ENCODE measurements around the gene BMS1.
"Not testable (repeated sequence)": the region's sequence is repeated elsewhere in the genome, so short reads cannot be mapped to it uniquely, and the experiment has no call there.

The BMS1 gene

DNA sequence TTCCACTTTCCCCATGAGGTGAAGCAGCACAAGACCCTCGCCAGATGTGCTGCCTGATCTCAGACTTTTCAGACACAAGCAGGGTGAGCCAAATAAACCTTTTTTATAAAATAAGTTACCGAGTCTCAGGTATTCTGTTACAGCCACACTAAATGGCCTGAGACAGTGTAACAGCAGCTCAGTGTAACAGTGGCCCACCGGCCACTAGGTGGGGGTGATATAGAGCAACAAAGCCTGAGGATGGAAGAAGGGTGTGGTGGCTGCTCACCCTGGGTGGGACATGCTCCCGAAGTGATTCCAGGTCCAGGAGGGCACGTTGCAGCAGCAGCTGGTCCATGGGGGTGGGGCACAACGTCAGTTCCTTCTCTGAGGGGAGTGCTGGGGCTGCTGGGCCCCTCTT, 44.6 kb downstream of the BMS1 start:
- H2BK15ac ChIP-seq (ENCODE audit: low read depth, poor library complexity, severe bottlenecking), result no peak overlapping the region
- DNase-seq, result no peak
- no peak overlapping the region for H3K14ac ChIP-seq (ENCODE audit: low read length in 2 of 2)
- H2BK5ac ChIP-seq (ENCODE audit: low read depth, low read length, poor library complexity, severe bottlenecking), result no peak overlapping the region
- no peak overlapping the region for H2BK120ac ChIP-seq (ENCODE audit: low read depth, low read length)
- no peak overlapping the region for H2AK5ac ChIP-seq (ENCODE audit: low read length, severe bottlenecking)
- H3K9me3 ChIP-seq (ENCODE audit: control insufficient read depth, low read length), result peaks cover 6% of the 10 kb centered on the region
- H3K18ac ChIP-seq (ENCODE audit: low read depth in 1 of 2, low read length in 2 of 2), result no peak overlapping the region
- H3K79me1 ChIP-seq (replicated peaks; ENCODE audit: low read length, poor library complexity, severe bottlenecking), result peaks cover 14% of the 10 kb centered on the region
- 64% methylated on average over 5 of the region's 6 CpGs for WGBS
- H3K27ac ChIP-seq (ENCODE audit: low read length, poor library complexity, severe bottlenecking), result no peak overlapping the region
- H3K36me3 ChIP-seq (ENCODE audit: control insufficient read depth in 1 of 2, insufficient read depth in 2 of 2, low read depth in 1 of 2, low read length in 2 of 2), result peaks cover 47 to 70% of the 10 kb centered on the region in 2 experiments
- H3K4me3 ChIP-seq (ENCODE audit: insufficient read depth in 1 of 2, low read depth in 1 of 2, low read length in 2 of 2), result no peak overlapping the region
- no peak overlapping the region for H3K4ac ChIP-seq (ENCODE audit: low read depth in 1 of 2, low read length in 2 of 2)
- no peak overlapping the region for H3K9ac ChIP-seq (ENCODE audit: low read length)
- no peak overlapping the region for H3K23ac ChIP-seq (ENCODE audit: low read length in 2 of 2)
- no peaks in the 10 kb centered on the region for H3K27me3 ChIP-seq (ENCODE audit: control insufficient read depth in 1 of 2, insufficient read depth in 1 of 2, low read length in 2 of 2)
- peaks cover 3% of the 10 kb centered on the region for H3K4me1 ChIP-seq (ENCODE audit: control insufficient read depth, insufficient read depth, low read depth, low read length)
- H2AFZ ChIP-seq (ENCODE audit: low read depth, low read length), result no peak overlapping the region
- H4K91ac ChIP-seq (ENCODE audit: low read length), result no peak overlapping the region
- no peak overlapping the region for H3K4me2 ChIP-seq (ENCODE audit: low read length, poor library complexity, severe bottlenecking)
- no peak overlapping the region for H2BK12ac ChIP-seq (ENCODE audit: low read length in 2 of 2)
- no peak overlapping the region for H4K8ac ChIP-seq (ENCODE audit: low read length)

DNA sequence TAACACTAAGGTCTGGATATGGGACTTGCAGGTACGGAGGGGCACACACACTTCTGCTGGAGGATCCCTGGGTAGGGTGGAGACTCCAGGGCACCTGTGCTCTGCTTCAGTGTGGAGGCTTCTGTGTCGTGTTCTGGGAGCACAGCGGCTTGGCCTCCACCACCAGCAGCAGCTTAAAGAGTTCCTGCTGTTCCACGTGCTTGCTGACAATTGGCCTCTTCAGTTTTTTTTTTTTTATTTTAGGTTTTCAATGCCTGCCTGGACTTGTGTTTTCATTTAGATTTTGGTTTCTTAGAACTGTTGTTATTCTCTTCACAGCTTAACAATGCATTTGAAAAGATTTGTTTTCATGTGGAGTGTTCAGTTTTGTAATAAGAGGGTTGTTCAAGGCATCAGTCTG, 45.8 kb downstream of the BMS1 start:
- H3K4me1 ChIP-seq (ENCODE audit: control insufficient read depth, insufficient read depth, low read depth, low read length); H2AFZ ChIP-seq (ENCODE audit: low read depth, low read length); H3K9me3 ChIP-seq (ENCODE audit: control insufficient read depth, low read length); H2BK12ac ChIP-seq (ENCODE audit: low read length in 2 of 2); DNase-seq; H4K8ac ChIP-seq (ENCODE audit: low read length); H3K23ac ChIP-seq (ENCODE audit: low read length in 2 of 2); H3K4me3 ChIP-seq (ENCODE audit: insufficient read depth in 1 of 2, low read depth in 1 of 2, low read length in 2 of 2); H2BK5ac ChIP-seq (ENCODE audit: low read depth, low read length, poor library complexity, severe bottlenecking); H2AK5ac ChIP-seq (ENCODE audit: low read length, severe bottlenecking); H3K4me2 ChIP-seq (ENCODE audit: low read length, poor library complexity, severe bottlenecking); H2BK120ac ChIP-seq (ENCODE audit: low read depth, low read length); H3K14ac ChIP-seq (ENCODE audit: low read length in 2 of 2); H3K27ac ChIP-seq (ENCODE audit: low read length, poor library complexity, severe bottlenecking); H3K27me3 ChIP-seq (ENCODE audit: control insufficient read depth in 1 of 2, insufficient read depth in 1 of 2, low read length in 2 of 2); H4K91ac ChIP-seq (ENCODE audit: low read length); H3K4ac ChIP-seq (ENCODE audit: low read depth in 1 of 2, low read length in 2 of 2); H3K9ac ChIP-seq (ENCODE audit: low read length); H2BK15ac ChIP-seq (ENCODE audit: low read depth, poor library complexity, severe bottlenecking); H3K18ac ChIP-seq (ENCODE audit: low read depth in 1 of 2, low read length in 2 of 2): not testable (repeated sequence)
- peaks cover 43 to 62% of the 10 kb centered on the region in 2 experiments for H3K36me3 ChIP-seq (ENCODE audit: control insufficient read depth in 1 of 2, insufficient read depth in 2 of 2, low read depth in 1 of 2, low read length in 2 of 2)
- WGBS, result 97% methylated on average over 4 of the region's 4 CpGs
- H3K79me1 ChIP-seq (replicated peaks; ENCODE audit: low read length, poor library complexity, severe bottlenecking), result peaks cover 15% of the 10 kb centered on the region

- Histone ChIP-seq H2BK120ac (ENCODE audit: low read depth, low read length) (no peak overlapping the region), H3K14ac (ENCODE audit: low read length in 2 of 2) (no peak overlapping the region), H3K4me3 (ENCODE audit: insufficient read depth in 1 of 2, low read depth in 1 of 2, low read length in 2 of 2) (no peak overlapping the region), H3K4ac (ENCODE audit: low read depth in 1 of 2, low read length in 2 of 2) (no peak overlapping the region), H3K79me1 (replicated peaks; ENCODE audit: low read length, poor library complexity, severe bottlenecking) (peaks cover 15% of the 10 kb centered on the region), H2BK12ac (ENCODE audit: low read length in 2 of 2) (no peak overlapping the region), H3K23ac (ENCODE audit: low read length in 2 of 2) (no peak overlapping the region), H3K4me2 (ENCODE audit: low read length, poor library complexity, severe bottlenecking) (no peak overlapping the region), H2BK5ac (ENCODE audit: low read depth, low read length, poor library complexity, severe bottlenecking) (no peak overlapping the region), H3K4me1 (ENCODE audit: control insufficient read depth, insufficient read depth, low read depth, low read length) (peaks cover 3% of the 10 kb centered on the region), H3K27ac (ENCODE audit: low read length, poor library complexity, severe bottlenecking) (no peak overlapping the region), H3K9ac (ENCODE audit: low read length) (no peak overlapping the region), H4K8ac (ENCODE audit: low read length) (no peak overlapping the region), H2AK5ac (ENCODE audit: low read length, severe bottlenecking) (no peak overlapping the region), H3K36me3 (ENCODE audit: control insufficient read depth in 1 of 2, insufficient read depth in 2 of 2, low read depth in 1 of 2, low read length in 2 of 2) (peaks cover 36 to 48% of the 10 kb centered on the region in 2 experiments), H2AFZ (ENCODE audit: low read depth, low read length) (no peak overlapping the region), H3K18ac (ENCODE audit: low read depth in 1 of 2, low read length in 2 of 2) (no peak overlapping the region), H2BK15ac (ENCODE audit: low read depth, poor library complexity, severe bottlenecking) (no peak overlapping the region), H3K27me3 (ENCODE audit: control insufficient read depth in 1 of 2, insufficient read depth in 1 of 2, low read length in 2 of 2) (no peaks in the 10 kb centered on the region), H3K9me3 (ENCODE audit: control insufficient read depth, low read length) (no peaks in the 10 kb centered on the region), H4K91ac (ENCODE audit: low read length) (no peak overlapping the region)
- WGBS, result 94% methylated on average over 7 of the region's 7 CpGs
- DNase-seq, result no peak
These were observed 47.6 kb downstream of the BMS1 start for GRCh38 chr10:42830237-42830636.

DNA sequence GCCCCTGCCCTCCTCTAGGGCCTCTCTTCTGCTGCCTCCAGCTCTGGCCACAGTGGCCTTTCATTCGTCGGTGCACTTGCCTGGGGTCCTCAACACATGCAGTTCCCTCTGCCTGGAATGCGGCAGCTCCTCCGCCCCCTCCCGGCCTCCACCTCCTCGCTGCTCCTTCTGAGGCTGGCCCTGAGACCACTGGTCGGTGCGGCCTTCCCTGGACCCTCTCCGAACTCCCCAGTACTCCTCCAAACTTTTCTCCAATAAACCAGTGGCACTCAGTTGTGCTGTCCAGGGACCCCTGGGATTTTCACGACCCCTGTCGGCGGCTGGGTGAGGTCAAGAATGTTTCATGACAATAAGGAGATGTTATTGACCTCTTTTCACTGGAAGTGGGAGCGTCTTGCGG, 53.5 kb downstream of the BMS1 start:
- Histone ChIP-seq H3K18ac (ENCODE audit: low read depth in 1 of 2, low read length in 2 of 2) (no peak overlapping the region), H3K4me2 (ENCODE audit: low read length, poor library complexity, severe bottlenecking) (no peak overlapping the region), H4K8ac (ENCODE audit: low read length) (no peak overlapping the region), H3K9ac (ENCODE audit: low read length) (no peak overlapping the region), H2AFZ (ENCODE audit: low read depth, low read length) (no peak overlapping the region), H3K36me3 (ENCODE audit: control insufficient read depth in 1 of 2, insufficient read depth in 2 of 2, low read depth in 1 of 2, low read length in 2 of 2) (peaks cover 8 to 15% of the 10 kb centered on the region in 2 experiments), H3K4me3 (ENCODE audit: insufficient read depth in 1 of 2, low read depth in 1 of 2, low read length in 2 of 2) (no peak overlapping the region), H2BK15ac (ENCODE audit: low read depth, poor library complexity, severe bottlenecking) (no peak overlapping the region), H3K27ac (ENCODE audit: low read length, poor library complexity, severe bottlenecking) (no peak overlapping the region), H4K91ac (ENCODE audit: low read length) (no peak overlapping the region), H3K23ac (ENCODE audit: low read length in 2 of 2) (no peak overlapping the region), H3K4ac (ENCODE audit: low read depth in 1 of 2, low read length in 2 of 2) (no peak overlapping the region), H2BK5ac (ENCODE audit: low read depth, low read length, poor library complexity, severe bottlenecking) (no peak overlapping the region), H3K9me3 (ENCODE audit: control insufficient read depth, low read length) (no peaks in the 10 kb centered on the region), H3K27me3 (ENCODE audit: control insufficient read depth in 1 of 2, insufficient read depth in 1 of 2, low read length in 2 of 2) (peaks cover 0 to 3% of the 10 kb centered on the region in 2 experiments), H3K14ac (ENCODE audit: low read length in 2 of 2) (no peak overlapping the region), H3K79me1 (replicated peaks; ENCODE audit: low read length, poor library complexity, severe bottlenecking) (peaks cover 1% of the 10 kb centered on the region), H2BK12ac (ENCODE audit: low read length in 2 of 2) (no peak overlapping the region), H2AK5ac (ENCODE audit: low read length, severe bottlenecking) (no peak overlapping the region), H2BK120ac (ENCODE audit: low read depth, low read length) (no peak overlapping the region), H3K4me1 (ENCODE audit: control insufficient read depth, insufficient read depth, low read depth, low read length) (no peaks in the 10 kb centered on the region)
- WGBS, result 68% methylated on average over 13 of the region's 14 CpGs
- no peak for DNase-seq
